HG02763 (cell line): Measurements from ENCODE around the gene PTPRM.

Source experiments
- ATAC-seq: cut with Tn5 transposase; IDR thresholded peaks from one replicate; pipeline ENCODE4 v1.9.1; 2021; ENCODE audit warnings: mild to moderate bottlenecking, moderate library complexity; ENCODE audit not compliant: unreplicated experiment

The PTPRM gene

GRCh38 chr18:8194431-8194830 lies 627.3 kb downstream of the PTPRM start:
- ATAC-seq, result no peak

DNA sequence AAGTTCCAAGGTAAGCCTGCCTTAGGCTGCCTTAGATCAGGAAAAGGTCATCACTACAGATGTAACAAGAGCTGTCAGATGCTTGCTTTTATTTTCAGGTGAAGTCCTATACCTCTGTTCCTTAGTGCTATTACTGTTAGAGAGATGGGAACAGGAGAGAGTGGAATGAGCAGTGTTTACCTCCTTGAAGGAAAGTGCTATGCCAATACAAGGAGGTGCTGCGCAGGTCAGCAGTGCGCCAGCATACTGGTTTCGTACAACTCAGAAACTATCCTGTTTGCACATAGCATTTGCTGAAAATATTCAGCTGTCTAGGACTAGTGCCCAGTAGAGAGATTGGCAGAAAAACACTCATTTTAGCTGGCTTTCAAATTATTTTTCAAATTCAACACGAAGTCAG lies 629.1 kb downstream of the PTPRM start:
- ATAC-seq, result no peak

- no peak for ATAC-seq
These were observed 630.4 kb downstream of the PTPRM start for GRCh38 chr18:8197499-8197898.

GRCh38 chr18:8207996-8208395 lies 640.9 kb downstream of the PTPRM start:
- no peak for ATAC-seq

- ATAC-seq, result no peak
These were observed 641.6 kb downstream of the PTPRM start for GRCh38 chr18:8208716-8209115.

DNA sequence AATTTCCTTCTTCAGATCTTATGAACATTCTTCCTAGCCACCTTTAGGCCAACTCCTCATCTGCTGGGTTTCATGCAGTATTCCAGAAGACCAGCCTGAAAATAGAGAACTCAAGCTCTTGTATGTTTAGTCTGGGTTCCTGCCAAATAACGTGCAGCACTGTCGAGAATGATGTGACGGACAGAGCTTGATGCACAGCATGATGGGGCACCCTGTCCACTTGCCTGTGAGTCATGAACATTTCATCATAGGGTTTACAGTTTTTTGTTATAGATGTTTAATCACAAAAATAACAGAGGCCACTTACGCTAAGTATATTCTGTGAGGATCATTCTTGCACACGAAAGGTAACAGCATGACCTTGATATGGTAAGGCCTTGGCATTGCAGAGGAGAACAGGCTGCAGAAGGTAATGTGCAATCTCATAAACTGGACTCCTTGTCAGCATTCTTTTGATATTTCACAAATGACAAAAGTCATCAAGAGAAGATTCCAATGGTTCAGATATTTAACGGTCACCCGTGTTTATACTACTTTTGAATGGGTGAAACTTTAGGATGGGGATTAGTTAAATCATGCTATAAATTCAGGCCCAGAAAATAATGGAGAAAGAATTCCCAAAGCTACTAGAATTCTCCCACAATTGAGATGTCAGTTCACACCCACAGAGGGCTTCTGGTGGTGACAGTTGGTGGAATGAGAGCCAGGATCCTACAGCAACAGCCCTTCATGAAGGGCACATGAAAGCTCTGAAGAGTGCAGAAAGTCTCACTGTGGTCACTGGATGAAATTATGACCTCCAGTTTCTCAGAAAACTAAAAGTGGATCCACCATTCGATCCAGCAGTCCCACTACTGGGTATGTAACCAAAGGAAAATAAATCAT lies 646.0 kb downstream of the PTPRM start:
- ATAC-seq, result no peak

GRCh38 chr18:8215741-8216140 lies 648.6 kb downstream of the PTPRM start:
- no peak for ATAC-seq

DNA sequence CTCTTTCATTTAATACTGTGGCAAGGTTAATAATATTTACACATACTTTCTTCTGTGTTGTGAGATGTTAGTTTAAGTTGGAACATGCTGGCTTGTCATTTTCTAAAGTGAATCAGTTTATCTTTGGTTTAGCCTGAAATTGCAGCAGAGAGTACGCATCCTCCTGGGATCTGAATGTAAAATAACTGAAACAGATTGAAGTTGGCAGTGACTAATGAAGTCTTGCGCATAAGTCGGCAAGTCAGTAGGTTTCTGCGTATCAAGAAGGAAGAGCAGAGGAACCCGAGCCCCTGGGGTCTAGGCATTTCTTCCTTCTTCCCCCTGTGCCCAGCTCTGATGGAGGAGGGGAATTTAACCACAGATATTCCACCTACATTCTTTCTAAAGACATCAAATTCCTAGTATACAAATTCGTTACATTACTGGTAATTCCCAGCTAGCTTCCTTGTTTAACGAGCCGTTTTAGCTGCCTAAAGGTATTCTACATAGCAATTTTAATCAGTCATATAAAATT lies 650.0 kb downstream of the PTPRM start:
- no peak for ATAC-seq

DNA sequence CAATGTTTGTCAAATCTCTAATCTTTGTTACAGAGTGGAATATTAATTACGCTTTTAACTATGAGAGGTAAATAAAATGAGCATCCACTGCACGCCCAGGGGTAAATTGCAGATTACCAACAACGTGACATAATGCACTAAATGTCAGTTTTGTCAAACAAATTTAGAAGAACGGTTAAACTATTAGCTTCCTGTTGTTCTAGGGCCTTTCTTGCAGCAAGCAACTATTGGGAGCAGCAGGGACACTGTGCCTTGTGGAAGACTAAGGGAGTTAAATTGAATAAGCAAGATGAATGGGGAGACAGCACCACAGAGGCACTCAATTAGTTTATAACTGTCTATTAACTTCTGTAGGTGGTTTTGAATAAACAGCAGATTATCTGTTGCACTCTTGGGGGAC lies 651.1 kb downstream of the PTPRM start:
- ATAC-seq, result no peak

GRCh38 chr18:8221452-8221851 lies 654.3 kb downstream of the PTPRM start:
- no peak for ATAC-seq

DNA sequence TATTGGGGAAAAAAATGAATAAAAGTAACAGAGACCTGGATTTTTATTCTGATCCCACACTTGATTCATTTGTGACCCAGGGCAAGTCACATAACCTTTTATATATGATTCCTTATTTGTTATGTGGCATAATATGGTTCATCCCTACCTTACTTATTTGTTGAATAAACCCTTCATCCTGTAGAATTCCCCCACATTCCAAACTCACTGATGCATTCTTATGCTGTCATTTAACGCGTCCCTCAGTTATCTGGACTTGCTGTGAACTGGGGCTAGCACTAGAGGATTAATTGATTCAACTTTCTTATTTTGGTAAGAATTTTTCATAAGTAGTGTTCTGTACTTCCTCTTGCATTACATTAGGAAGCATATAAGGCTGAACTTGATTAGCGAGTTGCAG lies 657.5 kb downstream of the PTPRM start:
- ATAC-seq, result no peak

DNA sequence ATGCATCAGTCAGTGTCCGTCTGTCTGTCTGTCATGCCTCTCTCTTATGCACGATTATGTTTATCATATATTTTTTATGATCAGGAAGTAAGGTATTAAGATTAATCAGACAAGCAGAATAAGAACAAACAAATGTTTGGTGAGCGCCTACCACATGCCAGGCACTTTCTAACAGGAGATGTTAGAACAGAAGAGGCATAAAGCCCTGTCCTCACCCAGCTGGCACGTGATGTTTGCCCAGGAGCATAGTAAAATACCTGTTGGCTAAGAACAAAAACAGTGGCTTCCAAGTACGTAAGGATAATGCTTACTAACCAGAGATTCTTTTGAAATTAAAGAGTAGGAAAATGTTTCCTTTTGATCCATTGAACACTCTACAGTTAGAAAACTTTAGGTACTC lies 661.9 kb downstream of the PTPRM start:
- ATAC-seq, result no peak

- ATAC-seq, result no peak
These were observed 662.7 kb downstream of the PTPRM start for GRCh38 chr18:8229787-8230186.

DNA sequence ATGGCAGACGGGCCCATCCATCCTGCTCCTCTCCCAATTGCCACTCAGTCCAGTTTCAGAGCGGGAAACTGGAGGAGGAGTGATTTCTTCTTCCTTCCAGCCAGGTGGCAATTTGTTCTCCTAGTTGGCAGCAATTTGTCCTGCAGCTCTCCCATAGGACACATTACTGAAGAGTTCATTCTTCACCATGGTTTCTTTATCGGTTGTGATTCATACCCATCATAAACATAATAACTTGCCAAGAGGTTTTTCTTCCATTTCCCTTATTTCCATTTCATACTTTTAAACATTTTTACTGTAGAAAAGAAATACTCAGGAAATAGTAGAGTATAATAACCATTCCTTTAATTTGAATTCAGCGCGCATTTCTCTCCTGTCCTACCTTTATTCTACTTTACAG lies 664.2 kb downstream of the PTPRM start:
- no peak for ATAC-seq

DNA sequence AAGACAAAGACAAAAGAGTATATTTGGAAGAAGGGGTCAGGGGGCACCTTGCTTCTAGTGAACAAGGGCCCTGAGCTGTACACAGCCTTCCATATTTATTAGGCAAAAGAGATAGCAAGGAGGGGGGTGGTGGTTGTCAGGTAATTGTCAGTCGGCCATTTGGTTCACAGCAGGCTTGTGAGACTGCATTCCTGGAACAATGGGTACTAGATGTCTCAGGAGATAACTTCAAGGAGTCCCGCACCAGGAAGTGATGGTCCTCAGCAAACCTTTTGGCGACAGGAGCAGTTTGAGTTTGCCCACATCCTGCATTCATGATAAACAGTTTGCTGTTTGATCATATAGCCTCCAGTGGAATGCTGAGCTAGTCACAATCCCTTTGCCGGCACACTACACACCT lies 665.7 kb downstream of the PTPRM start:
- ATAC-seq, result no peak

DNA sequence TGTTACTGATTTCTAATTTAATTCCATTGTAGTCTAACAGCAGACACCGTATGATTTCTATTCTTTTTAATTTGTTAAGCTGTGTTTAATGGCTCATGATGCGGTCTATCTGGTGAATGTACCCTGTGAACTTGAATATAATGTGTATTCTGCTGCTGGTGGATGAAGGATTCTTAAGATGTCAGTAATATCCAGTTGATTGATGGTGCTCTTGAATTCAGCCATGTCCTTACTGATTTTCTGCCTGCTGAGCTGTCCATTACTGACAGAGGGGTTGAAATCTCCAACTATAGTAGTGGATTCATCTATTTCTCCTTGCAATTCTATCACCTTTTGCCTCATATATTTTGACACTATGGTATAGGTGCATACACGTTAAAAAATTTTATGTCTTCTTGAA lies 668.8 kb downstream of the PTPRM start:
- ATAC-seq, result no peak

DNA sequence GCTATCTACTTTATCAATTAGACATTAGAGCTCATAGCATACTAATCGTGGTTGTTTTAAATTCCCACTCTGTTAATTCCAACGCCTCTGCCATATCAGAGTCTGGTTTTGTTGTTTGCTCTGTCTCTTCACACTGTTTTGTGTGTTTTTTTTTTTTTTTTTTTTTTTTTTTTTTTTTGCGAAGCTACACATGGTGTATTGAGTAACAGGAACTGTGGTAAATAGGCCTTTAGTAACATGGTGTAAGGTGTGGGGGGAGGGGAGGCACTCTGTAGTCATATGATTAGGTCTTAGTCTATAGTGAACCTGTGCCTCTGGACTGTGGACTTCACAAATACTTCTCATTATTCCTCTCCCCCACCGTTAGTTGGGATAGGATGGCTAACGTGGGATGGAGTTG lies 671.4 kb downstream of the PTPRM start:
- ATAC-seq, result no peak

- no peak for ATAC-seq
These were observed 674.6 kb downstream of the PTPRM start for GRCh38 chr18:8241731-8242130.

DNA sequence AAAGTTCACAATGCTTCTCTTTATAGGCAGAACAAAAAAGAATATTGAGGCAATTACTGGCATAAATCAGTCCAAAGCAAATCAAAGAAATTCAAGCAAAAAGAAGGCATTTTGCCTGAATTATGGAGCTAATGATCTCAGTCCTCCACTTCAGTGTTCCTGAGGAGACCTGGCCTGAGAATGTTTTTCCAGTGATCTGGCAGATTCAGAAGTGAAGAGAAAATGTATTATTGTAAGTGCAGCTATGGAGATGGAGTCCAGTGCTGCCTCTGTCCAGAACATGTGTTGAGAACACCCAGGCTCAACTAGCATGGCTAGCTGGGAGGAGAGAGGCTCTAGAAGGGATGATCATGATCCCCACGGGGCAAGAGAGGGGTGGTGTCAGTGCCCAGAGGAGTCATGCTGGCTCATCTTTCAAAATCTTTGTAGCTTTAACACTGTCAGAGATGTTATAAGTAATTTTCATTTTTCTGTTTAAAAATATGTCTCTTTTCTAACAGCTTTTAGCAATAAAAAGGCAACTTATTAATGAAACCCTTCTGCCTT lies 675.1 kb downstream of the PTPRM start:
- no peak for ATAC-seq

GRCh38 chr18:8247700-8248099 lies 680.6 kb downstream of the PTPRM start:
- no peak for ATAC-seq

- ATAC-seq, result no peak
These were observed 681.5 kb downstream of the PTPRM start for GRCh38 chr18:8248576-8248975.

GRCh38 chr18:8249811-8250210 lies 682.7 kb downstream of the PTPRM start:
- ATAC-seq, result no peak
